HG03354 (cell line): ENCODE measurements around the gene ZNF746.

ENCODE experiments used
- ATAC-seq: cut with Tn5 transposase; IDR thresholded peaks from one replicate; pipeline ENCODE4 v1.9.1; 2021; ENCODE audit warnings: mild to moderate bottlenecking; ENCODE audit not compliant: unreplicated experiment, poor library complexity, severe bottlenecking

ZNF746 gene

DNA sequence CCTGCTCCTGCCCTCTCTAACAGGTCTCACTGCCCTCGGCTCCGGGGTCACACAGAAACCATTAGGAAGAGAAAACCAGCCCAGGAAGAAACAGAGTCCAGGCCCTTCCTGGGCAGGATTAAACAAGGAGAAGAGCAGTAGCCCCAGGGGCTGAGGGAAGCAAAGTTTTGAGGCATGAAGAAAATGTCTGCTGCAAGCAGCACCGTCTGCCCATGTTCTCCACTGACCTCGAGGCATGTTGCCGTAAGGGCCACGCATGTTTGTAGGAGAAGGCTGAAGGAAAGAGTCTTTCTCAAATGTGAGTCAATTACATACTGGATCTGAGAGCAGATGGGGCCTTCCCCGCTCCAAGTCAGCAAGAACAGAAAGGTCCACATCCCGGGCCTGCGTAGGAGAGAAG, 4.2 kb downstream of the ZNF746 start:
- no peak for ATAC-seq

DNA sequence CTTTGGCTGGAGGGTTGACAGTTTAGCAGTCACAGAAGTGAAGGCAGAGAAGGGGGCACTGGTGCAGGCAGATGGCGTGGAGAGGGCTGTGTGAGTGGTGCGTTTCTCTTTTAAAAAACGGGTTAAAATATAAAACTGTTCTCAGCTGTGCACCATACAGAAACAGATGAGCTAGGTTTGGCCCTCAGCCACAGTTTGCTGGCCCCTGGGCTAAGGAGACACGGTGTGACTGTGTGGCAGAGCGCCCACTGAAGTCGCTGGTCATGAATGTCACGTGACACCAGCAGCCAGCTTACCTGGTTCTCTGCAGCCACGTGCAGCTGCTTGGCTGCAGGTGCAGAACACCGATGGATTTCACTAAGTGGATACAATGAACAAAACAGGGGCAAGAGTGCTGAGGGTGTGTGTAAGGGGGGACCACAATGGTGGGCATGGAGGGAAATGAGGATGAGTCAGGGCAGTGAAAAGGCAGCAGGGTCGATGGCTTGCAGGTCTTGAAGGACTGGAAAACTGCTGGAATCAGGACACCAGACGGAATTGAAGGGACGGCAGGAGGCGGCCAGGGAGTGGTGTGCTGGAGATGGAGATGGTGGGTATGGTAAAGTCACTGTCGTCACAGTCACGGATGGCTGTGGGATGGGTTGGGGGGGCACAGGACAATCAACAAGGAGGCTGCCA, 7.4 kb downstream of the ZNF746 start:
- no peak for ATAC-seq

DNA sequence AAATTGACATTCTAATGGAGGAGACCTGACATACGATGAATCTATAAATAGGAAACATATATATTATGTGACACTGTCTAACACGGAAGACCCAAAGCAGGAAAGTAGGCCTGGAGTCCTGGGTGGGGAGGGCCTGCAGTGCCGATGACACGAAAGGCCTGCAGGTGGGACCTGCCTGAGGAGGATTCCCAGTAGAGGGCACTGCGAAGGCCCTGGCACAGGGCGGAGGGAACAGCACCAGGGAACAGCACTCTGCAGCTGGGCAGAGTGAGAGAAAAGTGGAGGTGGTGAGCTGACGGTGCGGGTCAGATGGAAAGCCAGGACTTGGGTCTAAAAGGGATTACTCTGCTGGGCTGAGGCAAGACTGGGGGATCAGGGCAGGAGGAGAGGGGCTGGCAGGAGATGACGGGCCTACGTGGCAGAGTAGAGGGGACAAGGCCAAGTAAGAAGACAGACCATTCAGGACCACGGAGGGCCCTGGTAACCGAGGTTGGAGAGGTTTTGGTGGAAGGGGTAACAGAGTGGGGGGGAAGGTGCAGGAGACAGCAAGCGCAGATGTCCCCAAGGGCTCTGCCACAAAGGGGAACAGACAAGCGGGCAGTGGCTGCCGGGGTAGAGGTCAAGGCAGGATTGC, 8.1 kb downstream of the ZNF746 start:
- ATAC-seq = no peak

DNA sequence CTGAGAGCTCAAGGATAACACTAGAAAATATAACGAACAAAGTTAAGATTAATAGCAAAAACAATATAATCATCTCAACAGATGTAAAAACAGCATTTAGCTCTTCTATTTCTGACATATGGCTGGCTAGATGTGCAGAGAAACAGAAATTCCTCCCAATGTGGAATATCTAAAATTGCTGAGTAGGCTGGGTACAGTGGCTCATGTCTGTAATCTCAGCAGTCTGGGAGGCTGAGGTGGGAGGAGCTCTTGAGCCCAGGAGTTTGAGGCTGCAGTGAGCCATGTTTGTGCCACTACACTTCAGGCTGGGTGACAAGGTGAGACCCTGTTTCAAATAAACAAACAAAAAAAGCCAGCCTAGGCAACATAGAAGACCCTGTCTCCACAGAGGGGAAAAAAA, 18.0 kb downstream of the ZNF746 start:
- ATAC-seq = no peak

DNA sequence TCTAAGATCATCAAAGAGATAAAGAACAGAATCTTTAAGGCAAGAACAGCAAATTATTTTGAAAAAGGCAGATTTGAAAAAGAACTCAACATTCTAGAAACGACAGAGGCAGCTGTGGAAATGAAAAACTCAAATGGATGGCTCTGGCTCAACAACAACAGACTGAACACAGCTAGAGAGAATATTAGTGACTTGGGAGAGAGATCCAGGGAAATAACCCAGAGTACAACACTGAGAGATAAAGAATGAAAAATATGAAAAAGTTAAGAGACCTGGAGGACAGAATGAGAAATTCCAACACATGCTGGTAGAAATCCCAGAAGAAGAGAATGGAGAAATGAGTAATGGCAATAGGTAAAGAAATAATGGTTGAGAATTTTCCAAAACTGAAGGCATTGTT, 18.9 kb downstream of the ZNF746 start:
- ATAC-seq = no peak

DNA sequence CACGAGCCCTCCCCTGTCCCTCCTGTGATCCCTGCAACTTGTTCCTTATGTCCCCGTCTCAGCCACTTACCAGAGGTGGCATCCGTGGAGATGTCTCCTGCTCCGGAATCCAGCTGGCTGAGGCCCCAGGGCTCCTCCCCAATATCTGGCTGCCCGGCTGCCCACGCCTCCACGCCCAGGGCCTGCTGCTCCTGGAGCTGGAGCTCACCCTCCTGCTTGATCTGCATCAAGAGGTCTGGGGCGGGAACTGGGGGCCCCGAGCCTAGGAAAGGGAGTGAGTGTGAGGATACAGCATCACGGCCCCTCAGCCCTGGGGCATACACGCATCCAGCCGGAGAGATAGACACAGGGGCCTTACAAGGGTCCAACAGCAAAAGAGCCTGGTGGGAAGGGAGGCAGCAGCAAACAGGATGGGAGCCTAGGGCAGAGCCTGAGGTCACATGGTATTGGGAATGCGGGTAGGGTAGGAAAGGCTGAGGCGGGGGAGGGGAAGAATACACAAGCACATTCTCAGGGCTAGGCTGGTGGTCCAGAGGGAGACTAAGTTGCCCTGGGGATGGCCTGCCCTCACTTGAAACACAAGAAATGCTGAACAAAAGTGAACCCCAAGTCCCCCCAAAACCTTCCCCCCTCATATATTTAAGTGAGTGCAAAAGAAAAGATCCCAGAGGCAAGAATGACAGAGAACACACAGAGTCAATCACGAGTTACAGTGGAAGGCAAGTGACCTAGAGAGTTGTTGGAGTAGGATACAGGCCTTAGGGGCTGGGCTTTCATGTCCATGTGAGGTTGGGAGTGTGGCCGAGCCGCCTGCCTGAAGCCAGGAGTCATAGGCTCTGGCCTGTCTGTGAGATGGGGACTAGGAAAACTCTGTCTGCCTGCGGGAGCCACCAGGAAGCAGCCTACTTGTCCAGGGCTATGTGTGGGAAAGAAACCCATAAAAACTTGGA, 19.8 kb downstream of the ZNF746 start:
- no peak for ATAC-seq

DNA sequence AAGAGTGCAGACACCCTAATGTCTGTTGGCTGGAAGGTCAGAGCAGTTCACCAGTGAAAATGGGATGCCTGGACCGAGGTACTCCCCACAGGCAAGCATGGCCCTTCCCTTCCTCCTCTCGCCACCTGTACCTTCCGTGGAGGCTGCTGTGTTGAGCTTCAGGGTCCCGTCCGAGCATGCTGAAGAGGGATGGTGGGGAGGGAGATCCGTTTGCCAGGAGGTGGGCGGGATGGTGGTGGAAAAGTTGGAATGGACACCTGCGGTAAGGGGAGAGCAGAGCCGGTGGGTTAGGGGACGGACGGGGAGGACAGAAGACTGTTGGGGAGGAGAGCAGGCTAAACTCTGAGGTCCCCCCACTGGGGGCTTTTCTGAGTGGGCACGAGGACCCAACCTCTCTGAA, 20.8 kb downstream of the ZNF746 start:
- ATAC-seq = no peak

DNA sequence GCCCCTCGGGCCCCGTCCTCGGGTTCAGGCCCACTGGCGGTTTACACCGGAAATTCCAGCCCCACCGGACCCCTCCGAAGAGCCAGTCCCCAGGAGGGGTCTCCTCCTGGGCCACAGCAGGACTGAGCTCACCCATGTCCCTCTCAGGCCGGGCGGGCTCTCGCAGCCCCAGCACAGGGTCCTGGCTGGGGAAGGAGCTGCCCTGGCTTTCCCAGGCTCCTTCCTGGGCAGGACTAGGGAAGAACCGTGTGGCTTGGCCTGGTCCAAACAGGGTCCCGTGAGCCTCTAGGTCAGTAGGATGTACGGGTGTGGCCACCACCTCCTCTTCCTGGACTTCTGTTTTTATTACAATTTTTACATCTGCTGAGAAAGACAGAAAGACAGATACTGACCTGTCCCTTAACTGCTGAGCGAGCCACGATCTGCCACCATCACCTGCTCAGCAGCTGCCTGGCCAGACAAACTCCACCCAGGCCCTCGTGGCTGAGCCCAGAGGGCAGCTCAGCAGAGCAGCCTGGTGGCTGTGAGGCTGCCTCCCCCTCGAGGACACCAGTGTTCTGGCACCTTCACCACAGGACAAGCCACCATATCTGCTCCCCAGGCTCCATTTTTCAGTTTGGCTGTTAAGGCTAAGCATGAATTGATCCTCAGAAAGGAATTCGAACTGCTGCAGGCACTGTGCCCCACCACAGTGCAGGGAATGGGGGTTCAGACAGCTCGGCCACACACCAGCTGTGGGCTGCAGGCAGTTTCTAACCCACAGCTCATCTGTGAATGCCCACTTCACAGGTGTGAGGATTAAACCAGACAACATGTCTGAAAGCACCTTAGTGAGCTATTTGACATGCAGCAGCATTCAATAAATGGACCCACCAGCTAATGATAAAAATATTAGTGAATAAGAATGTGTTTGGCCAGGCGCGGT, 22.2 kb downstream of the ZNF746 start:
- ATAC-seq = no peak

DNA sequence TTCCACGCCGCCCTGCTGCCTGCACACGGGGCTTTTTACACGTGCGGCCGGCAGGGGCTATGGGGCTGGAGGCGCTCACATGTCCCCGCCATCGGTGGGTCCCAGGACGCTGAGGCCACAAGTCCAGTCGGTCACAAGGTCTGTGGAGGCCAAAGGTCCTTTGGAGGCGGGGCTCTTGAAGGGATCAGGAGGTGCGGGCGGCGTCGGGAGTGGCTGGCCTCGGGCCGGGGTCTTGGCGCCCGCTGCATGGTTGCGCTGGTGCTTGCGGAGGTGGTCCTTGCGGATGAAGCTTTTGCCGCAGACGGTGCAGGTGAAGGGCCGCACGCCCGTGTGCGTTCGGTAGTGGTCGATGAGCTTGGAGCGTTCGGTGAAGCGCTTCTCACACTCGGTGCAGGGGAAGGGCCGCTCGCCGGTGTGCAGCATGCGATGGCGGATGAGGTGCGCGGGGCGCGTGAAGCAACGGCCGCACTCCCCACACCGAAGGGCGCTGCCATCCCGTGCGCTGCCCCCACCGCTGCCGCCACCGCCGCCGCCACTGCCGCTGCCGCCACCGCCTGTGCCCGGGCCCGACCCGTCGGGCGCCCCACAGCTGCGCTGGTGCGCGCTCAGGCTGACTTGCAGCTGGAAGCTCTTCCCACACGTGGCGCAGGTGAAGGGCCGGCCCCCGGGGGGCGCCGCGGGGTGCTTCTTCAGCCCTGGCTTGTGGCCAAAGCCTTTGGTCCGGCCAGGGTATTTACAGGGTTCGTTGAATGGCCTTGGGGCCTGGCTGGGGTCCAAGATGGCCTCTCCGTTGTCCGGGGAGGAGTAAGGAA, 23.1 kb downstream of the ZNF746 start:
- no peak for ATAC-seq

DNA sequence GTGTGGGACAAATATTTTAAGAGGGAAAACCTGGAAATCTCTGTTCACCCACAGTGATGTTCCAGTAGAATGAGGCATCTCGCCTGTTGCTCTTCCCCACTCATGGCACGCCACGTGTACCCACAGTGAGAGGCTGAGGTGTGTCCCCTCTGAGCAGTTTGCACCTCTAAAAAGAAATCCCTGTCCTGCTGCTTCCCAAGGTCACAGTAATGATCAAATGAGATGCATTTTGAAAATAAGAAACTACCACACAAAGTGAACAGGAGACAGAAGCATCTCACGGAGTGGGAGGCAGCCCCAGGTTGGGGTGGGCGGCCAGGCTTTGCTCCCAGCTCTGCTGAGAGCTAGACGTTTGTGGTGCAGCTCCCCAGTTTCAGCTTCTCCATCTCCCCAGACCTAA, 24.4 kb downstream of the ZNF746 start:
- no peak for ATAC-seq

DNA sequence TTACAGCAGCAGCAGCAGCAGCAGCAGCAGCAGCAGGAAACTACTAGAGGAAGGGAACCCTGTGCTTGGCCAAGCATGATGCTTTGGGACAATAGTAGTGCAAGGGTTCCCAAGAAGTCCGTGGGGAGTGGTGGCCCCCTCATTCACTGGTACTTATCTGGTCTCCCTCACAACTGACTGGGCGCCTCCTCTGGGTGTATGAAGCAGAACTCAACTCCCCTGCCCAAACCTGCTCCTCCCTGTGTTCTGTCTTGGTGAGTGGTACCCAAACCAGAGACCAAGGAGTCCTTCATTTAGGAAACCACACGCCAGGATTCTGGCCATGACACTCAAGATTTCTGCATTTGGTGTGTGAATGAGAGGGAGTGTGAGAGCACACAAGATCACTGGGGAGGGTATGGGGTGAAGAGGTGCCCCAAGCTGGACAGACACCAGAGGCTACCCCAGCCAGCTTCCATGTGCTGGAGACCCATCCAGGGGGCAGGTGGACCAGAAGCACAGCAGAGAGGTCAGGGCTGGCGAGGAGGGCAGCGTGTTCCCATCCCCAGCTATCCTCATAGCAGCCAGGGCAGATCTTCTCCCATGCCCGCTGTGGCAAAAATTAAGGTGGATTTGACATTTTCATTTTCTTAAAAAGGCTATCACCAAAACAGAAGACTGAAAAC, 26.2 kb downstream of the ZNF746 start:
- ATAC-seq = no peak

DNA sequence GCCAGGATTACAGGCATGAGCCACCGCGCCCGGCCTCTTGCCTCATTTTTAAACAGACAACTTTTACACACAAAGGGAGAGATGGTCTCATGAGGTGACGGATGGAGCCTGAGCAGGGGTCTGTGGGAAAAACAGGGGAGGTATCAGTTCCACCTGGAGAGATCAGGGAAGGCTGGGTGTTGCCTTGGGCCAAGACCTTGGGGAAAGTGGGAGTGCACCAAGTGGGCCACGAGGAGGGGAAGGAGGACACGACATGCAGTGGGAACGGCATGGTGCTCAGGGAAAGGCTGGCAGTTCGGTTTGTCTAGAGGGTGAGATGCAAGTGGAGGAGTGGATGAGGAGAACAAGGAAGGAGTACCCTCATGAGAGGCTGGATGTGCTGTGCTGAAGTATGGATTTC, 27.8 kb downstream of the ZNF746 start:
- ATAC-seq = no peak

DNA sequence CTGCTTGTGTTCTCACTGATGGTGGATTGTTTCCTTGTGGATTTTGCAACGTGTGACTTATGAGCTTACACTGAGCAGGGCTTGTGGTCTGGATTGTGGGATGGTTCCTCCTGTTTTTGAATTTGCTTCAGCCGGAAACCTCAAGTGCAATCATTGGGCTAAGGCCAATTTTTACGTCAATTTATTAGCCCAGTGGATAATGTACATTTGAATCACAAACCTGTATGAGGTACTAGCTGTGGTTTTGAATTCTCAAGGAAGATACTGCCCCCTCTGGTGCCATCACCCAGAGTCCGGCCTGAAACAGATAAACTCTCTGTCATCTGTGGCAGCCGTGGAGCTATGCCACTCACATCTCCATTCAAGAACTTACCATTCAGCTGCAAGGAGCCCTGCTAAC, 29.4 kb downstream of the ZNF746 start:
- ATAC-seq = no peak

DNA sequence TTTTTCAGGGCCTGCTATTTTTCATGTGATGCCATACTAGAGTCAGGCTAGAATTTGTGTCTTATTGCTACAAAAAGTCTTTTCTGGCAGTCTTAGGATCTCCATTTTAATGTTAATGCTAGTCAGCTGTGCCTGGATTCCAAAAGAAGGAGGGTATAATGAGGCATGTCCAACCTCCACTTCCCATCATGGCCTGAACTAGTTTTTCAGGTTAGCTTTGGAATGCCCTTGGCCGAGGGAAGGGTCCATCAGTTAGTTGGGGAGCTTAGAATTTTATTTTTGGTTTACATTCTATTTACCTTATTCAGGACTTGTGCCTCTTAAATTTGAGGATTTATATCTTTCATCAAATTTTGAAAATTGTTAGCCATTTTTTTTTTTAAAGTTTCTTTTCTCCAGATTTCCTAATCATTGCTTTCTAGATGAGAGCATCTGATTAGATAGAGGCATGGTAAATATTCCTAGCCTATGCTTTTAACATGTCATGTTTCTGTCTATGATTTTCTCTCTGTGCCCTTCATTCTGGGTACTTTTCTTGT, 30.2 kb downstream of the ZNF746 start:
- no peak for ATAC-seq

DNA sequence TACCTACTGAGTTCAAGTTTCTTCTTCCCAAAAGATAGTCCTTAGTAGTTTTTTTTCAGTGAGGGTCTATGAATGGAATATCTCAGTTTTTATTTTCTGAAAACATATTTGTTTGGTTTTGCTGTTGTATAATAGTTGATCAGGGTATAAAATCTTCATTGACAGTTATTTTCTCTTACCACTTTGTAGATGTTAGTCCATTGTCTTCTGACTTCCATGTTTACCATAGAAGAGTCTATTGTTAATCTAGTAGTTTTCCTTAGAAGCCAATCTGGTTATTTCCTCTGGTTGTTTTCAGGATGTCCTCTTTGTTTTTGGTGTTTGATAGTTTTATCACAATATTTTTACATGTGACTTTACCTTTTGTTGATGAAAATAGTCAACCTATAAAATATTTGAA, 31.2 kb downstream of the ZNF746 start:
- ATAC-seq = no peak

DNA sequence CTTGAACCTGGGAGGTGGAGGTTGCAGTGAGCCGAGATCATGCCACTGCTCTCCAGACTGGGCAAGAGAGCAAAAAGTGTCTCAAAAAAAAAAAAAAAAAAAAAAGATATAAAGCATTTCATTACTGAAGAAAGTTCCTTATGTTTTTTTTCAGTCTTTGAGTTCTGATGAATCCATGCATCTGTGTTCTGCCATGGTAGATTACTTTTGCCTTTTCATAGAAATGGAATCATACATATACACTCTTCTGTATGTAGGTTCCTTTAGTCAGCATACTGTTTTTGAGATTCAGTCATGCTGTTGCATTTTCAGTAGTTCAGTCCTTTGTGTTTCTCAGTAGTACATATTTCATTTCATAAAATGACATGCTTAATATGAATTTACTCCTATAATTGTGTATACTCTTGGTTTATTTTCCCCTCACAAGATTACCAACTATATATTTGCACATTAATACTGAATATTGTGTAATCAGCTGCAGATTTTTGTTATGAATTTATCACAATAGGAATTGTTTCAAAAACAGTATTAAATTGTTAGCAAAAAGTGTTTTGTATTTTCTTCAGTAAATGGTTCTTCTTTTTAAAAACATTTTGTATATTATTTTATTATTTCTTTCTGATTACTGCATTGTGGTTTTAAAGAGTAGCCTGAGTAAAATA, 34.0 kb downstream of the ZNF746 start:
- no peak for ATAC-seq

DNA sequence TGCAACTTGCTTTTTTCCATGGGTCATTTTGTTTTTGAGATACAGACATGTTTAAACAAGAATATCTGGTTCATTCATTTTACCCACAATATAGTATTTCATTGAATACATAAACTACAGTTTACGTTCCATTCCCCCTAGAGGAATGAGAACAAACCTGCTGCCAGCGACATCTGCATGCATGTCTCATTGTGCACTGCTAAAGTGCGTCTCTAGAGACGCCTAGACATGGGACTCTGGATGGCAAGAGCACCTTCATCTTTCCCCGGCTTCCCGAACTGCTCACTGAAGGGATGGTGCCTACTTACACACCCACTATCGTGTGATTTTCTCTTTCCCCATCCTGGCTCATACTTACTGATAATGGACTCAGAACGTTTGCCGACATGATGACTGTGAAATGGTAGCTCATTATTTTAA, 35.5 kb downstream of the ZNF746 start:
- ATAC-seq = no peak
